Gastrocnemius medialis (tissue), 4 donors: ENCODE measurements around the gene SPEG. TPM values are rescaled to one million over a fixed set of nuclear protein-coding genes. Genes with fewer than 3 reads are reported as not detected.

Source experiments
- ATAC-seq, 2 donors: fragments of 150-250 bp; one replicate each; pipeline ENCODE4 v1.9.1; 2016
- DNase-seq, 2 donors: peaks; one replicate each; pipeline ENCODE4 v3.0.0-alpha.2; 2019
- H3K27ac ChIP-seq, 4 donors: fragments of 200-600 bp; sonication (generic); 1 replicate in 1 of 4; 2 replicates in 3 of 4; pipeline ENCODE4 v1.5.1; 2016 to 2018; ENCODE audit warnings: mild to moderate bottlenecking in 2 of 4, moderate library complexity in 1 of 4
- H3K27me3 ChIP-seq, 3 donors: fragments of 200-600 bp; sonication (generic) in 2 of 3; 1 replicate in 1 of 3; 2 replicates in 2 of 3; pipeline versions ENCODE4 v1.5.1 to v1.6.0; 2016 to 2019; ENCODE audit warnings: mild to moderate bottlenecking in 1 of 3, moderate library complexity in 1 of 3
- H3K36me3 ChIP-seq, 2 donors: fragments of 200-600 bp; sonication (generic) in 1 of 2; one replicate each; pipeline ENCODE4 v1.5.1; 2017 to 2018
- H3K4me1 ChIP-seq, 2 donors: fragments of 200-600 bp; sonication (generic) in 1 of 2; one replicate each; pipeline ENCODE4 v1.5.1; 2016 to 2017; ENCODE audit warnings: mild to moderate bottlenecking in 2 of 2
- H3K4me3 ChIP-seq, 4 donors: fragments of 200-600 bp; sonication (generic) in 3 of 4; 1 replicate in 1 of 4; 2 replicates in 3 of 4; pipeline ENCODE4 v1.5.1; 2016 to 2019; ENCODE audit warnings: mild to moderate bottlenecking in 2 of 4
- H3K9me3 ChIP-seq, 3 donors: fragments of 200-600 bp; sonication (generic) in 2 of 3; 1 replicate in 1 of 3; 2 replicates in 2 of 3; pipeline ENCODE4 v1.5.1; 2016 to 2019
- CTCF ChIP-seq, 5 experiments: fragments of 450-650 bp in 3 of 5; fragments of 200-600 bp in 2 of 5; sonication (generic) in 2 of 5; IDR thresholded peaks in 4 of 5; conservative IDR thresholded peaks in 1 of 5; 1 replicate in 4 of 5; 2 replicates in 1 of 5; pipeline ENCODE4 v1.5.1; 2016 to 2019; ENCODE audit warnings: antibody characterized with exemption in 5 of 5, mild to moderate bottlenecking in 3 of 5, moderate library complexity in 3 of 5
- POLR2A ChIP-seq, 2 donors: fragments of 450-650 bp; IDR thresholded peaks; one replicate each; pipeline ENCODE4 v1.6.1; 2017; ENCODE audit warnings: antibody characterized with exemption in 2 of 2, mild to moderate bottlenecking in 2 of 2, moderate library complexity in 2 of 2
- in situ Hi-C, 4 donors: fragments of 200-750 bp; cut with MboI; loops; one replicate each; pipeline versions ENCODE4 v1.15.0 to v1.8.0; 2017; ENCODE audit warnings: low sequenced_read_pairs in 4 of 4
- intact Hi-C: fragments of 100-400 bp; cut with DNase I; formaldehyde crosslinking; loops from one replicate; pipeline ENCODE4 v1.15.1; 2023; ENCODE audit warnings: low total_unique reads
- total RNA-seq, 4 donors: library from RNA; depleted of rRNA; stranded (reverse); fragments of >200 nt; gene quantifications; one replicate each; pipeline versions ENCODE4 v1.1.0 to v1.2.3, GENCODE V29; 2016

Gene SPEG
- total RNA-seq, 4 donors from 2014 or later = 104 to 387 (median 222) TPM

DNA sequence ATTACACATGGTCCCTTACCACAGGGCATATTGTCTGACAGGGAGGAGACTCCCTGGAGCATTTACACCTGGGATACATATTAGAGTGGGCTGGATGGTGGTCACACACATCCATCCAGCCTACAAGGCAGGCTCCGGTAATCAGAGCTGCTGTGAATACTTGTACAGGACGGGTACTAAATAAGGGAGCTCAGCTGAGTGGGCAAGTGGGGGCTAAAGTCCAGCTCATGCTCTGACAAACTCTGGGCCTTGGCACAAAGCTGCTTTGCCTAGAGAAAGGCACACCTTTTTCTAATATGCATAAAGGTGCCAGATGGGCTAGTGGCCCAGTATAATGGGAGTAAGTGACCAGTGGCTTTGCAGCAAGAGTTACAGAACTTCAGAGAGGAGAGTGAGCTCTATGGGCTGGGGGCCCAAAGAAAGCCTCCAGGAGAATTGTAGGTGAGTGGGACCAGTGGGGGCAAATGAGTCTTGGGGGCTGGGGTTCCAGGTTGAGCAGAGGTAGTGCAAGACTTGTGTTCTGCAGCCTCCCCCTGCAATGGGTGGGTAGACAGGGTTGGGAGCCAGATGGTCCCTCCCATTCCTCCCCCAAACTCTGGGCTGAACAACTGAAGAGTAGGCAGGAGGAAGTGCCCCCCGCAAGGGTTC, 110.8 kb downstream of the SPEG start:
- Histone ChIP-seq H3K36me3 (peaks cover 0 to 8% of the 10 kb centered on the region in 2 donors), H3K27ac (no peak overlapping the region), H3K4me1 (peaks cover 18 to 23% of the 10 kb centered on the region in 2 donors), H3K4me3 (no peak overlapping the region), H3K27me3 (no peaks in the 10 kb centered on the region), H3K9me3 (no peaks in the 10 kb centered on the region)
- in situ Hi-C loops = loop anchor here in 1 of 4 donors (25.0 kb wide), 1 partner anchor 258 kb away; the partner anchor contains the start of gene DNAJB2
- TF ChIP-seq POLR2A (IDR thresholded peaks at IDR 0.05) (no peak), CTCF (IDR thresholded peaks at IDR 0.05 in 4 of 5, conservative IDR thresholded peaks at IDR 0.05 in 1 of 5) (no peak)
- DNase-seq = no peak
- intact Hi-C loops = no loop called here
- no peak for ATAC-seq

- Histone ChIP-seq H3K4me3 (no peak overlapping the region), H3K27ac (no peak overlapping the region), H3K36me3 (peaks cover 0 to 3% of the 10 kb centered on the region in 2 donors), H3K4me1 (peaks cover 18 to 23% of the 10 kb centered on the region in 2 donors), H3K27me3 (no peaks in the 10 kb centered on the region), H3K9me3 (no peaks in the 10 kb centered on the region)
- intact Hi-C loops (no loop called here), in situ Hi-C loops (loop anchor here in 1 of 4 donors (25.0 kb wide), 1 partner anchor 259 kb away; the partner anchor contains the start of gene DNAJB2)
- DNase-seq (no peak), ATAC-seq (no peak)
- no peak for TF ChIP-seq CTCF (IDR thresholded peaks at IDR 0.05 in 4 of 5, conservative IDR thresholded peaks at IDR 0.05 in 1 of 5)
- no peak for TF ChIP-seq POLR2A (IDR thresholded peaks at IDR 0.05)
These were observed 111.3 kb downstream of the SPEG start for GRCh38 chr2:219545943-219546352.

DNA sequence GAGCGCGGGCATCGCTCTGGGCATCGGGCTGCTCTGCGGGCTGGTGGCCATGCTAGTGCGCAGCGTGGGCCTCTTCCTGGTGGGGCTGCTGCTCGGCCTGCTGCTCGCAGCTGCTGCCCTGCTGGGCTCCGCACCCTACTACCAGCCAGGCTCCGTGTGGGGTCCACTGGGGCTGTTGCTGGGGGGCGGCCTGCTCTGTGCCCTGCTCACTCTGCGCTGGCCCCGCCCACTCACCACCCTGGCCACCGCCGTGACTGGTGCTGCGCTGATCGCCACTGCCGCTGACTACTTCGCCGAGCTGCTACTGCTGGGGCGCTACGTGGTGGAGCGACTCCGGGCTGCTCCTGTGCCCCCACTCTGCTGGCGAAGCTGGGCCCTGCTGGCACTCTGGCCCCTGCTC, 113.0 kb downstream of the SPEG start:
- Histone ChIP-seq H3K4me3 (no peak overlapping the region), H3K4me1 (peaks cover 17 to 20% of the 10 kb centered on the region in 2 donors), H3K27me3 (no peaks in the 10 kb centered on the region), H3K27ac (no peak overlapping the region), H3K36me3 (no peaks in the 10 kb centered on the region), H3K9me3 (no peaks in the 10 kb centered on the region)
- intact Hi-C loops (no loop called here), in situ Hi-C loops (loop anchor here in 1 of 4 donors (25.0 kb wide), 1 partner anchor 260 kb away; the partner anchor contains the start of gene DNAJB2)
- TF ChIP-seq POLR2A (IDR thresholded peaks at IDR 0.05) = no peak
- TF ChIP-seq CTCF (IDR thresholded peaks at IDR 0.05 in 4 of 5, conservative IDR thresholded peaks at IDR 0.05 in 1 of 5) = no peak
- DNase-seq (no peak), ATAC-seq (no peak)

Other genes starting within 250 kb of the SPEG start
- gene ZFAND2B, start 228.1 kb upstream of the SPEG start, total RNA-seq = 10 to 100 TPM; 33.2 to 60.8 (median 41.2) TPM
- gene ABCB6, start 215.9 kb upstream of the SPEG start, total RNA-seq = 10 to 100 TPM; 15.0 to 45.8 (median 31.8) TPM
- 100 to 1,000 TPM; 111 to 208 (median 176) TPM for gene ATG9A, start 205.2 kb upstream of the SPEG start, total RNA-seq
- gene ANKZF1, start 205.0 kb upstream of the SPEG start, total RNA-seq = 10 to 100 TPM; 13.0 to 23.0 (median 19.1) TPM
- 1 to 10 TPM; 1.0 to 3.6 (median 1.3) TPM for gene GLB1L, start 189.4 kb upstream of the SPEG start, total RNA-seq
- 10 to 100 TPM in 3 of 4 donors, 1 to 10 TPM in 1; 4.4 to 19.3 (median 14.2) TPM for gene STK16, start 189.4 kb upstream of the SPEG start, total RNA-seq
- not detected for gene TUBA4B, start 181.6 kb upstream of the SPEG start, total RNA-seq
- 100 to 1,000 TPM; 351 to 797 (median 386) TPM for gene TUBA4A, start 180.9 kb upstream of the SPEG start, total RNA-seq
- gene DNAJB2, start 155.5 kb upstream of the SPEG start, total RNA-seq = 10 to 100 TPM; 58.6 to 76.5 (median 71.8) TPM
- gene PTPRN, start 125.4 kb upstream of the SPEG start, total RNA-seq = not detected
- gene RESP18, start 102.1 kb upstream of the SPEG start, total RNA-seq = not detected
- gene DNPEP, start 46.9 kb upstream of the SPEG start, total RNA-seq = 100 to 1,000 TPM in 1 of 4 donors, 10 to 100 TPM in 3; 56.0 to 147 (median 65.3) TPM
- over 10,000 TPM; 19,008 to 28,635 (median 23,575) TPM for gene DES, start 16.5 kb upstream of the SPEG start, total RNA-seq
- gene GMPPA, start 64.0 kb downstream of the SPEG start, total RNA-seq = 10 to 100 TPM; 18.0 to 25.8 (median 24.4) TPM
- gene ASIC4, start 79.6 kb downstream of the SPEG start, total RNA-seq = under 1 TPM in 1 of 4 donors, not detected in 3; 0.11 TPM
- gene CHPF, start 109.0 kb downstream of the SPEG start, total RNA-seq = 10 to 100 TPM; 21.0 to 50.5 (median 37.2) TPM
- gene TMEM198, start 109.2 kb downstream of the SPEG start, total RNA-seq = 1 to 10 TPM in 3 of 4 donors, under 1 TPM in 1; 0.87 to 6.7 (median 3.3) TPM
- 10 to 100 TPM; 47.9 to 72.9 (median 56.5) TPM for gene OBSL1, start 136.7 kb downstream of the SPEG start, total RNA-seq
- gene INHA, start 137.5 kb downstream of the SPEG start, total RNA-seq = 1 to 10 TPM in 1 of 4 donors, under 1 TPM in 1, not detected in 2; 0.29 to 3.5 TPM
- gene STK11IP, start 163.0 kb downstream of the SPEG start, total RNA-seq = 1 to 10 TPM; 5.4 to 7.5 (median 6.5) TPM
- under 1 TPM in 3 of 4 donors, not detected in 1; 0.25 to 0.35 (median 0.29) TPM for gene SLC4A3, start 192.8 kb downstream of the SPEG start, total RNA-seq